Measurements from ENCODE around the gene LPO. TPM values are rescaled to one million over a fixed set of nuclear protein-coding genes. Genes with fewer than 3 reads are reported as not detected.

LPO gene
- total and polyA plus RNA-seq, 9 of the 15 experiments (the other 6 are each of a cell fraction or from before 2014, with no cell fraction given), result 0.07 to 0.11 TPM; not detected in 7

- peak; percentile 85; the same call in 1 of the 2 replicates for TF ChIP-seq ZBTB7A (IDR thresholded peaks at IDR 0.05; ENCODE audit: borderline replicate concordance, control insufficient read depth, low read depth, low read length)
- TF ChIP-seq CREM (IDR thresholded peaks at IDR 0.05; ENCODE audit: low read depth), result 0 out of 2 replicates have a peak, but pooled peaks have one; percentile 39
- peak; percentile 55 for TF ChIP-seq PCBP1 (IDR thresholded peaks at IDR 0.05; ENCODE audit: low read depth, low read length, poor library complexity, severe bottlenecking)
- no peak for TF ChIP-seq GATAD2A (IDR thresholded peaks at IDR 0.05)
- TF ChIP-seq NFRKB (IDR thresholded peaks at IDR 0.05; ENCODE audit: low read depth), result no peak
- TF ChIP-seq LCOR (CRISPR knock-in tag; IDR thresholded peaks at IDR 0.05), result peak; percentile 98
- peak; percentile 66; the same call in 1 of the 2 replicates for TF ChIP-seq MITF (IDR thresholded peaks at IDR 0.05)
- TF ChIP-seq ZNF511 (CRISPR knock-in tag; IDR thresholded peaks at IDR 0.05), result peak; percentile 97
- peak; percentile 80; the same call in 1 of the 2 replicates for TF ChIP-seq E2F5 (CRISPR knock-in tag; IDR thresholded peaks at IDR 0.05)
- TF ChIP-seq BRCA1 (IDR thresholded peaks at IDR 0.05), result no peak
- peak; percentile 97; the same call in 1 of the 2 replicates for TF ChIP-seq BRCA1 (CRISPR knock-in tag; IDR thresholded peaks at IDR 0.05)
- TF ChIP-seq CREB1 (IDR thresholded peaks at IDR 0.05), result no peak
- TF ChIP-seq CREB1 (CRISPR knock-in tag; IDR thresholded peaks at IDR 0.05), result peak; percentile 73
- no peak for TF ChIP-seq STAT6 (CRISPR knock-in tag; IDR thresholded peaks at IDR 0.05)
- peak; percentile 52 for TF ChIP-seq SMAD4 (CRISPR knock-in tag; conservative IDR thresholded peaks at IDR 0.05)
- peak; percentile 100 for TF ChIP-seq MYC (IDR thresholded peaks at IDR 0.05; ENCODE audit: low read depth, low read length)
- peak; percentile 93 for TF ChIP-seq MYC (CRISPR knock-in tag; IDR thresholded peaks at IDR 0.05; ENCODE audit: borderline replicate concordance, low read depth)
- TF ChIP-seq ZNF584 (CRISPR knock-in tag; IDR thresholded peaks at IDR 0.05; ENCODE audit: low read depth), result no peak
- no peak for TF ChIP-seq ZNF384 (IDR thresholded peaks at IDR 0.05; ENCODE audit: low read depth, low read length)
- 0 out of 2 replicates have a peak, but pooled peaks have one; percentile 34 for TF ChIP-seq ZBTB17 (CRISPR knock-in tag; IDR thresholded peaks at IDR 0.05)
- TF ChIP-seq HES1 (IDR thresholded peaks at IDR 0.05; ENCODE audit: low read depth), result peak; percentile 85
- TF ChIP-seq FOXK1 (CRISPR knock-in tag; IDR thresholded peaks at IDR 0.05; ENCODE audit: borderline replicate concordance), result peak; percentile 88; the same call in 1 of the 2 replicates
These were observed 11.1 kb downstream of the LPO start (continued) for GRCh38 chr17:58249270-58250133.

Measured in K562 (cell line).